HUES48 (cell line): ENCODE data around the gene FDX1.
A peak's percentile ranks its signal among the peaks of the same experiment; 100 is the strongest.

ENCODE experiments used
- H3K27ac ChIP-seq: one replicate; pipeline ENCODE4 v1.7.0; 2013; ENCODE audit warnings: low read depth, low read length, inconsistent platforms
- H3K27me3 ChIP-seq: 2 replicates; pipeline ENCODE4 v1.6.1; 2013; ENCODE audit warnings: mild to moderate bottlenecking, low read length; ENCODE audit not compliant: control insufficient read depth, insufficient read depth
- H3K36me3 ChIP-seq: 2 replicates; pipeline ENCODE4 v1.6.1; 2013; ENCODE audit warnings: low read length; ENCODE audit not compliant: control insufficient read depth, insufficient read depth
- H3K4me1 ChIP-seq: 2 replicates; pipeline ENCODE4 v1.6.1; 2013; ENCODE audit warnings: mild to moderate bottlenecking, low read length; ENCODE audit not compliant: control insufficient read depth, insufficient read depth
- H3K4me3 ChIP-seq: 2 replicates; pipeline ENCODE4 v1.5.1; 2013; ENCODE audit warnings: mild to moderate bottlenecking, low read depth, low read length
- H3K9ac ChIP-seq: 2 replicates; pipeline ENCODE4 v1.6.1; 2013; ENCODE audit warnings: mild to moderate bottlenecking, low read depth, low read length, moderate library complexity
- H3K9me3 ChIP-seq: 2 replicates; pipeline ENCODE4 v1.6.1; 2013; ENCODE audit warnings: low read length; ENCODE audit not compliant: control insufficient read depth, insufficient read depth

Gene FDX1

DNA sequence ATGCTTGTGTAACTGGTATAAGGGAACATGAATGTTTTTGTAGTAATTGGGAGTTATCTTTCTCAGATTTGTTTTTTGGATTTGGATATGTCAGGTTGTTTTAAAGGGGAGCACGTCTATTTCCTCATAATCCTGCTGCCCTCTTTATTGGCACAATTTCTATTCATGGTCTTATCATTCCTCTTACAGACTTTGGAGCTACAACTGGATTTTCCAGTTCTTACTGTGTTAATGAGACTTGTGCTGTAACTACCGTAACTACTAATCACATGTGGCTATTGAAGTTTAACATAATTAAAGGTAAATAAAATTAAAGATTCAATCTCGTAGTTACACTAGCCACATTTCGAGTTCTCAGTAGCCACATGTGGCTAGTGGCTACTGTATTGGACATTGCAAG lies 1.9 kb downstream of the FDX1 start:
- Histone ChIP-seq H3K27ac (no peak overlapping the region), H3K9ac (no peak overlapping the region)

DNA sequence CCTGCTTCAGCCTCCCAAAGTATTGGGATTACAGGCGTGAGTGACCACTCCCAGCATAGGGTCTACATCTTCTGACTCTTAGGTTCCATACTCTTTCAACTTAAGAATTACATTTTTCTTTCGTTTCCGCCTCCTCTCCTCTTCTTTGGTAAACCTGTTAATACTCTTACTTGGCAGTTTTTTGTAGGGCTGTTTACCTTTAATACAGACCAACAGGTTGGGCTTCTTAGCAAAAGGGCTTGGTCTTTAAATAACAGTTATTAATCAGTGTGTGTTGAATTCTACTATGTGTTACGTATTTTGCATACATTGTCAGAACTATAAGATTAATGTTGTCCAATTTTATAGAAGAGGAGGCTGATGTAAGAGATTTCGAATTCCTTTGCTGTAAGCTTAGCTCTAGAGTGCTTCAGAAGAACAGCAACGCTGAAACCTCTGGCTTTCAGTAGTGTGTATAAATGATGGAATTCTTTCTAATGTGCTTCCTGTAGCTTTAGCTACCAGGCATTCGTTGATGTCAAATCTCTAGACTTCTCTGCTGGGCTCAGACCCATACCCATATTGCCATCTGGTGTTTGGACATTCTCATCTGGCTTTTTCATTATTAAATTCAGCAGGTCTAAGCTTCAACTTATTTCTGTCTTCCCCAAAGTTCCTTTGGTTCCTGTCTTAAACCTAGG lies 3.1 kb downstream of the FDX1 start:
- H3K27me3 ChIP-seq = peaks cover 4% of the 10 kb centered on the region; the same call in 1 of the 2 replicates
- no peak overlapping the region for H3K4me3 ChIP-seq
- peaks cover 4% of the 10 kb centered on the region; the same call in 1 of the 2 replicates for H3K36me3 ChIP-seq
- H3K9me3 ChIP-seq = no peaks in the 10 kb centered on the region
- H3K9ac ChIP-seq = no peak overlapping the region
- H3K27ac ChIP-seq = no peak overlapping the region
- H3K4me1 ChIP-seq = peaks cover 23% of the 10 kb centered on the region

More for the DNA sequence above, 1.9 kb downstream of the FDX1 start:
- Histone ChIP-seq H3K27me3 (peaks cover 4% of the 10 kb centered on the region; the same call in 1 of the 2 replicates), H3K4me1 (peaks cover 23% of the 10 kb centered on the region), H3K4me3 (peak overlapping the region; percentile 82), H3K9me3 (no peaks in the 10 kb centered on the region), H3K36me3 (no peaks in the 10 kb centered on the region)

DNA sequence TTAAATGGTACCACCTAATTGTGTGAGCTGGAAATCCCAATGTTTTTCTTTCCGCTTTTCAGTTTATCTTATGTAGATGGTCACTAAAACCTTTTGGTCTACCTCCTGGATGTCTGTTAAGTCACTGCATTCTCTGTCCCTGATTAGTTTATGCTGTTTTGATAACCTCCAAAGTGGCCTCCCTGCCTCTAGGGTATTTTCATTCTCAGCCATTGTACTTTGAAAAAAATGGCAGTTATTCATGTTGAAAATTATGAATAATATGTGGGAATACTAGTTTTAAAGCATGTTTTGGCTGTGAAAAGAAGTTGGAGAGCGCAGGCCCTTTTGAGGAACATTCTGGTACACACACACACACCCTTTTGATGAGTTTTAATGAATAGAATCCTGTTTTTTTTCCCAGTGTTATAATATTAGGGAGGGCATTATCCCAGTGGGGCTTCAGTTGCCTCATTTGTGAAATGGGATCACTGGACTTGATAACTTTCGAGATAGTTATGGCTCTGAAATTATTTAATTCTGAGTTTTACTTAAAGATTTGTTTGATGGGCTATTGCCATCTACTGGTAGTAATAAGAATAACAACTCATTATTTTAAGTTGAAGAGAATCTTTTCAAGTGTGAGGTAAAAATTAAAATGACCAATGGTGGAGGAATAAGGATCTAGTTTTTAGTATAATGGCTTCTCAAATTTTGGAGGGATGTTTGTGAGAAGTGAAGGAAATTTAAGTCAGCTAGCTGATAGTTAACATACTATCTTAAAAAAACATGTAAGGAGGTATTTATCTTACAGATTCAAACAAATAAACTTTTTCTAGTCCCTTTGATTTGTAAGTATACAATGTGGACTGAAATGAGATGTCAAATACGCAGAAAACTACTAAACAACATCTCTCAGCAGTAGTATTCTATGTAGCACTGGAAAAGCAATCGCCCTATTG lies 3.9 kb downstream of the FDX1 start:
- Histone ChIP-seq H3K4me1 (peaks cover 23% of the 10 kb centered on the region), H3K9ac (no peak overlapping the region), H3K27ac (no peak overlapping the region), H3K27me3 (peaks cover 4% of the 10 kb centered on the region; the same call in 1 of the 2 replicates), H3K36me3 (peaks cover 4% of the 10 kb centered on the region; the same call in 1 of the 2 replicates), H3K9me3 (no peaks in the 10 kb centered on the region), H3K4me3 (no peak overlapping the region)

DNA sequence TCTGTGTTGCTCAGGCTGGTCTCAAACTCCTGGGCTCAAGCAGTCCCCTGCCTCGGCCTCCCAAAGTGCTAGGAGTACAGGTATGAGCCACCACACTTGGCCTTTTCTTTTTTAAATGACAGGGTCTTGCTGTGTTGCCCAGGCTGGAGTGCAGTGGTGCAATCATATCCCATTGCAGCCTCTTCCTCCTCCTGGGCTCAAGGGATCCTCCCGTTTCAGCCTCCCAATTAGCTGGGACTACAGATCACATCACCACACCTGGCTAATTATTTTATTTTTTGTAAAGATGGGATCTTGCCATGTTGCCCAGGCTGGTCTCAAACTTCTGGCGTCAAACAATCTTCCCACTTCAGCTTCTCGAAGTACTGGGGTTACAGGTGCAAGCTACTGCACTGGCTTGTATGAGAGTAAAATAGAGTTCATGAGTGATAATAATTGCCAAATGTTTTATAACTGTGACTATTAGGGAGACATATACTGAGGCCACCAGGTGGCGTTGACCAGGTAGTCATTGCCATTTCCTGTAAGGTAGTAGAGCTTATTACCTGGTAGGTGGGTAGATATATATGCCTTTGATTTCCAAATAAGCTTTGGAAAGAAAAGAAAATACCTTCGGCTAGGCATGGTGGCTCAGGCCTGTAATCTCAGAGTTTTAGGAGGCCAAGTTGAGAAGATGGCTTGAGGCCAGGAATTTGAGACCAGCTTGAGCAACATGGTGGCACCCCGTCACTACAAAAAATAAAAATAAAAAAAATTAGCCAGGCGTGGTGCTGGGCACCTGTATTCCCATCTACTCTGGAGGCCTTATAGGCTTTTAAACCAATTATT lies 5.4 kb downstream of the FDX1 start:
- Histone ChIP-seq H3K36me3 (peaks cover 4% of the 10 kb centered on the region; the same call in 1 of the 2 replicates), H3K4me3 (no peak overlapping the region), H3K27ac (no peak overlapping the region), H3K27me3 (peaks cover 4% of the 10 kb centered on the region; the same call in 1 of the 2 replicates), H3K9ac (no peak overlapping the region), H3K4me1 (peaks cover 23% of the 10 kb centered on the region), H3K9me3 (no peaks in the 10 kb centered on the region)

DNA sequence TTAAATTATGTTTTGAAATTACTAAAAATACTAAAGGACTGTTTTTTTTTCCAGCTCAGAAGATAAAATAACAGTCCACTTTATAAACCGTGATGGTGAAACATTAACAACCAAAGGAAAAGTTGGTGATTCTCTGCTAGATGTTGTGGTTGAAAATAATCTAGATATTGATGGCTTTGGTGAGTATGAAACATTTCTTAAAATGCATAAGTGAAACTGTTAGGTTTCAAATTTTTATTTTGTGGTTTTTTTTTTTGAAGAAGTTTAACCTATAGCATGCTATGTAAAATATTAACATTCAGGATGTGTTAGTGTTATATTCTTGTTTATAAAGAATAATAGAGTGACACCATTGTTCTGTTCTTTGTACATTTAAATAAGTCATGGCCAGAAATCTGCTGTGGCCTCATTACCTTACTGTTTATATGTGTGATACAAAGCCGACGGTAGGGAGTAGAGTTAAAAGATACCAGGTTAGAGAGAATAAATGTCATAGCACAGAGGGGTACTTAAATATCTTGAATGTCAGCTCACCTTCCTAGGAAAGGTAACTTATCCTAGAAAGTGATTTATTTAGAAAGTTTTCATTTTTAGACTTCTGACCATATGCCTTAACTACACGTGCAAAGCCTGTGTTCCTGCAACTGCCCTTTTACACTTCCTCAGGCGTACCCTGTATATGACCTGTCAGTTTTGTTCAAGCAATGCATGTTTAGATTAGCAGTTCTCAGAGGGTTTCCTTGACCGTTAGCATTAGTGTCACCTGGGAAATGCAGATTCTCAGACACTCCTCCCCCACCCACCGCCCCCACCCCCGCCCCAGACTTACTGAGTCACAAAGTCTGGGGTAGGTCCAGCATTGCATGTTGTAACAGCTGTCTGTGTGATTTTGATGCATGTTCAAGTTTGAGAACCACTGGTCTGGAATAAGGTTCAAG lies 6.3 kb downstream of the FDX1 start:
- Histone ChIP-seq H3K27ac (no peak overlapping the region), H3K4me3 (no peak overlapping the region), H3K27me3 (peaks cover 4% of the 10 kb centered on the region; the same call in 1 of the 2 replicates), H3K9me3 (peaks cover 7% of the 10 kb centered on the region), H3K9ac (no peak overlapping the region), H3K36me3 (peaks cover 8% of the 10 kb centered on the region; the same call in 1 of the 2 replicates), H3K4me1 (peaks cover 20% of the 10 kb centered on the region)

DNA sequence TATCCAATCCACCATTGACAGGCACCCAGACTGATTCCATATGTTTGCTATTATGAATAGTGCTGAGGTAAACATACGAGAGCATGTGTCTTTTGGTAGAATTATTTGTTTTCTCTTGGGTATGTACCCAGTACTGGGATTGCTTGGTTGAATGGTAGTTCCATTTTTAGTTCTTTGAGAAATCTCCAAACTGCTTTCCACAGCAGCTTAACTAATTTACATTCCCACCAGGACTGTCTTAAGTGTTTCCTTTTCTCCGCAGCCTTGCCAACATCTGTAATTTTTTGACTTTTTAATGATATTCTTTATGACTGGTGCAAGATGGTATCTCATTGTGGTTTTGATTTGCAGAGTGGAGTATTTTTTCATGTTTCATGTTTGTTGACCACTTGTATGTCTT lies 8.3 kb downstream of the FDX1 start:
- Histone ChIP-seq H3K4me1 (peaks cover 8% of the 10 kb centered on the region; the same call in 1 of the 2 replicates), H3K4me3 (no peak overlapping the region), H3K9me3 (peaks cover 10% of the 10 kb centered on the region), H3K27me3 (no peaks in the 10 kb centered on the region), H3K36me3 (peaks cover 12% of the 10 kb centered on the region; the same call in 1 of the 2 replicates), H3K9ac (no peak overlapping the region), H3K27ac (no peak overlapping the region)

DNA sequence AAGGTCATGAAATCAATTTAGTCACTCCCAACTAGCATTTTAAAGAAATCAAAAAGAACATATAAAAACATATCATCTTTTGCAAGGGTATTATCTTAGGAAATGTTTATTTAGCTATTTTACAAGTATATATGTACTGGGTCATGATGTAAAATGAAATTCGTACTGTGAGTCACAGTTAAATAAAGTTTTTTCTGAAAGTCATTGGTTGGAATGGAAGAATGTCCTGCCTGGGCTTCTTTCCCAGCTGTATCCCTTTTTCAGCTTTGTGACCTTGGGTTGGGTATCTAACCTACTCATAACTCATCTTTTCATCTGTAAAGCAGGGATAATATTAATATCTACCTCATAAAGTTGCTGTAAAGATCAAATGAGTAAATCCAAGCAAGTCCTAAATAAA lies 15.7 kb downstream of the FDX1 start:
- H3K9ac ChIP-seq = no peak overlapping the region
- H3K27ac ChIP-seq = no peak overlapping the region
- H3K36me3 ChIP-seq = peaks cover 8% of the 10 kb centered on the region; the same call in 1 of the 2 replicates
- H3K4me3 ChIP-seq = no peak overlapping the region
- peaks cover 9% of the 10 kb centered on the region for H3K9me3 ChIP-seq
- H3K4me1 ChIP-seq = no peaks in the 10 kb centered on the region
- no peaks in the 10 kb centered on the region for H3K27me3 ChIP-seq

DNA sequence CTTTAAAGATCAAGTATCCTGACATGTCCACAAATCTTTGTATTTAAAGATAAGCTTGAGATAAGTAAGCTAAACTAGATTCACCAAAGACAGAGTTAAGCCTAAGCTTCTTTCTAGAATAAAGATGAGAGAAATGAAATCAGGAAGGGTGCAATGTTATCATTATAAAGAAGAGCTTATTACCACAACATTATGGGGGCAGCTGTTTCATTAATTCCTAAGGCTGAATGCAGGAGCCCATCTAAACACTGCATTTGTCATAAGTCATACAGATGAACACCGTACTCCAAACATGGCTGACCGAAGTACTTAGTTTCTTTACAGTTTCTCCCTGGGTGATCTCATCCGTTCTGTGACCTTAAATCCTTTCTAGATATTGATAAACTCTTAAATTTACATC lies 16.3 kb downstream of the FDX1 start:
- no peak overlapping the region for H3K27ac ChIP-seq

DNA sequence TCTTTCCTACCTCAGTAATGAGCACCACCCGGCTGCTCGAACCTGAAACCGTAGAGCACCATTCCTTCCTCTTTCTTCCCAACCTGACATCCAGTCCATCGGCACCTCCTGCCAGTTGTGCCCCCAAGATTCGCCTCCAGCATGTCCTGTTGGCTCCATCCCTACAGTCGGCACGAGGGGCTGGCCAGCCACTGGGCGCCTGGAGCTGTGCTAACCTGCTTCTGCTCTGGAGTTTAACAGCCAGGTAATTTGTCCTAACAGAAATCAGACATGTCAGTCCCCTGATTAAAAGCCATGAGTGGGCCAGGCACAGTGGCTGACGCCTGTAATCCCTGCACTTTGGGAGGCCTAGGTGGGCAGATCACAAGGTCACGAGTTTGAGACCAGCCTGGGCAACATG lies 16.8 kb downstream of the FDX1 start:
- Histone ChIP-seq H3K27me3 (no peaks in the 10 kb centered on the region), H3K4me3 (no peak overlapping the region), H3K27ac (no peak overlapping the region), H3K36me3 (no peaks in the 10 kb centered on the region), H3K4me1 (no peaks in the 10 kb centered on the region), H3K9me3 (no peaks in the 10 kb centered on the region), H3K9ac (no peak overlapping the region)

More for the DNA sequence above, 16.3 kb downstream of the FDX1 start:
- Histone ChIP-seq H3K4me3 (no peak overlapping the region), H3K27me3 (no peaks in the 10 kb centered on the region), H3K4me1 (no peaks in the 10 kb centered on the region), H3K9ac (no peak overlapping the region), H3K36me3 (peaks cover 3% of the 10 kb centered on the region; the same call in 1 of the 2 replicates), H3K9me3 (peaks cover 2% of the 10 kb centered on the region; the same call in 1 of the 2 replicates)
